ENCODE data around the gene LENG8. TPM values are rescaled to one million over a fixed set of nuclear protein-coding genes. Genes with fewer than 3 reads are reported as not detected.

The LENG8 gene
- total and polyA plus RNA-seq, 2 experiments from 2014 or later = 42.1 to 74.3 TPM

DNA sequence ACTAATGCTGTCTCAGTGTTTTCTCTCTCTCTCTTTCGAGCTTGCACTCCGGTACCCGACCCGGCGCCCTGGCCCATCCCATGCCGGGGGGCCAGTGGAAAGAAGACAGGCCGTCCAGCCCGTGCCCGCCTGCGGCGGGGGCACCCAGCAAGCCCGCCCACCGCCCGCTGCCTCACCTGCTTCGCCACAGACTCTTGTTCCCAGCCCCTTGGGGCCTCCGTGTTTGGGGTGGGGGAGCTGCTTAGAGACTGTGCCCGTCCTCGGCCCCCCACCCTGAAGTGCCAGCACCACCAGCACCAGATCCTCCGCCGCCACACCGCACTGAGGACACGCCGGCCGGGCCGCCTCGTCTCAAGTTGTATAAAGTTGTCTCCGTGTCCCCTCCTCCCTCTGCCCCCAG lies 12.2 kb downstream of the LENG8 start:
- H3K79me2 ChIP-seq (replicated peaks; ENCODE audit: insufficient read depth) = no peaks in the 10 kb centered on the region; the same call in 1 of the 2 replicates
- H3K4me1 ChIP-seq (ENCODE audit: insufficient read depth) = peaks cover 3% of the 10 kb centered on the region; the same call in 1 of the 2 replicates
- H3K36me3 ChIP-seq (ENCODE audit: insufficient read depth) = peaks cover 14% of the 10 kb centered on the region
- no peak overlapping the region for H3K27ac ChIP-seq (ENCODE audit: low read depth)
- H2AFZ ChIP-seq = no peak overlapping the region
- peaks cover 32% of the 10 kb centered on the region for H3K27me3 Mint-ChIP-seq (ENCODE audit: insufficient read depth, low read depth, poor library complexity)
- H3K9me3 Mint-ChIP-seq = peaks cover 5% of the 10 kb centered on the region; the same call in 1 of the 3 replicates
- no peak overlapping the region for H3K4me2 ChIP-seq
- peak overlapping the region; percentile 12; the same call in 1 of the 3 replicates for H3K4me3 Mint-ChIP-seq
- H3K27me3 ChIP-seq (ENCODE audit: insufficient read depth) = peaks cover 9% of the 10 kb centered on the region
- peaks cover 47% of the 10 kb centered on the region for H3K36me3 Mint-ChIP-seq (ENCODE audit: low read depth)
- no peak overlapping the region for H3K4me3 ChIP-seq
- 0 out of 2 replicates have a peak, but pooled peaks cover 6% of the 10 kb centered on the region for H4K20me1 ChIP-seq (replicated peaks; ENCODE audit: insufficient read depth)
- no peak for ATAC-seq
- peaks cover 15% of the 10 kb centered on the region; the same call in 2 of the 3 replicates for H3K4me1 Mint-ChIP-seq
- H3F3A ChIP-seq (replicated peaks; ENCODE audit: low read depth) = peaks cover 6% of the 10 kb centered on the region; the same call in 1 of the 2 replicates
- no peak overlapping the region; the same call in 1 of the 2 replicates for H3K27ac Mint-ChIP-seq
- no peaks in the 10 kb centered on the region for H3K9me2 ChIP-seq (ENCODE audit: insufficient read depth)
- DNase-seq (ENCODE audit: low spot score) = no peak
- TF ChIP-seq STAT1 (IDR thresholded peaks at IDR 0.05; ENCODE audit: unreplicated experiment) = no peak
- no peak for TF ChIP-seq NANOG (IDR thresholded peaks at IDR 0.05; ENCODE audit: borderline replicate concordance)
- no peak for TF ChIP-seq ZNF331 (CRISPR knock-in tag; IDR thresholded peaks at IDR 0.05; ENCODE audit: low read depth)
- no peak for TF ChIP-seq ZNF462 (CRISPR knock-in tag; IDR thresholded peaks at IDR 0.05)
- TF ChIP-seq CREB1 (CRISPR knock-in tag; IDR thresholded peaks at IDR 0.05; ENCODE audit: low read depth) = no peak
- no peak for TF ChIP-seq JUNB (IDR thresholded peaks at IDR 0.05; ENCODE audit: unreplicated experiment)
- no peak for TF ChIP-seq ZNF114 (CRISPR knock-in tag; IDR thresholded peaks at IDR 0.05)
- TF ChIP-seq CTCF (conservative IDR thresholded peaks at IDR 0.05; ENCODE audit: low read depth in 2 of 2) = no peak
- TF ChIP-seq POLR2AphosphoS5 (IDR thresholded peaks at IDR 0.05; ENCODE audit: low read depth) = no peak
- no peak for TF ChIP-seq EZH2phosphoT487 (IDR thresholded peaks at IDR 0.05; ENCODE audit: unreplicated experiment)
- no peak for TF ChIP-seq ETS1 (IDR thresholded peaks at IDR 0.05)
- TF ChIP-seq, protein P1, sequence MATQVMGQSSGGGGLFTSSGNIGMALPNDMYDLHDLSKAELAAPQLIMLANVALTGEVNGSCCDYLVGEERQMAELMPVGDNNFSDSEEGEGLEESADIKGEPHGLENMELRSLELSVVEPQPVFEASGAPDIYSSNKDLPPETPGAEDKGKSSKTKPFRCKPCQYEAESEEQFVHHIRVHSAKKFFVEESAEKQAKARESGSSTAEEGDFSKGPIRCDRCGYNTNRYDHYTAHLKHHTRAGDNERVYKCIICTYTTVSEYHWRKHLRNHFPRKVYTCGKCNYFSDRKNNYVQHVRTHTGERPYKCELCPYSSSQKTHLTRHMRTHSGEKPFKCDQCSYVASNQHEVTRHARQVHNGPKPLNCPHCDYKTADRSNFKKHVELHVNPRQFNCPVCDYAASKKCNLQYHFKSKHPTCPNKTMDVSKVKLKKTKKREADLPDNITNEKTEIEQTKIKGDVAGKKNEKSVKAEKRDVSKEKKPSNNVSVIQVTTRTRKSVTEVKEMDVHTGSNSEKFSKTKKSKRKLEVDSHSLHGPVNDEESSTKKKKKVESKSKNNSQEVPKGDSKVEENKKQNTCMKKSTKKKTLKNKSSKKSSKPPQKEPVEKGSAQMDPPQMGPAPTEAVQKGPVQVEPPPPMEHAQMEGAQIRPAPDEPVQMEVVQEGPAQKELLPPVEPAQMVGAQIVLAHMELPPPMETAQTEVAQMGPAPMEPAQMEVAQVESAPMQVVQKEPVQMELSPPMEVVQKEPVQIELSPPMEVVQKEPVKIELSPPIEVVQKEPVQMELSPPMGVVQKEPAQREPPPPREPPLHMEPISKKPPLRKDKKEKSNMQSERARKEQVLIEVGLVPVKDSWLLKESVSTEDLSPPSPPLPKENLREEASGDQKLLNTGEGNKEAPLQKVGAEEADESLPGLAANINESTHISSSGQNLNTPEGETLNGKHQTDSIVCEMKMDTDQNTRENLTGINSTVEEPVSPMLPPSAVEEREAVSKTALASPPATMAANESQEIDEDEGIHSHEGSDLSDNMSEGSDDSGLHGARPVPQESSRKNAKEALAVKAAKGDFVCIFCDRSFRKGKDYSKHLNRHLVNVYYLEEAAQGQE (IDR thresholded peaks at IDR 0.05; ENCODE audit: unreplicated experiment) = no peak

Data from GM23338 (cell line).